BLaER1 treated with 17β-estradiol and CSF1 and Interleukin-3, amounts not matched to agents 10 nM and 100 nM (cell line): ENCODE results near the gene ADGRB3.

Experiments used
- H3K27ac ChIP-seq, 11 experiments: shearing (Covaris generic); formaldehyde crosslinking; 2 replicates each; pipeline ENCODE4 v1.8.1; 2022
- H3K27me3 ChIP-seq, 11 experiments: shearing (Covaris generic); formaldehyde crosslinking; 2 replicates each; pipeline ENCODE4 v1.8.1; 2022
- H3K36me3 ChIP-seq, 11 experiments: shearing (Covaris generic); formaldehyde crosslinking; 2 replicates each; pipeline ENCODE4 v1.8.1; 2022
- H3K4me1 ChIP-seq, 10 experiments: shearing (Covaris generic); formaldehyde crosslinking; 2 replicates each; pipeline ENCODE4 v1.8.1; 2022
- H3K4me2 ChIP-seq, 11 experiments: shearing (Covaris generic); formaldehyde crosslinking; 2 replicates each; pipeline ENCODE4 v1.8.1; 2022
- H3K4me3 ChIP-seq, 10 experiments: shearing (Covaris generic); formaldehyde crosslinking; 2 replicates each; pipeline ENCODE4 v1.8.1; 2022
- H3K9ac ChIP-seq, 11 experiments: shearing (Covaris generic); formaldehyde crosslinking; 2 replicates each; pipeline ENCODE4 v1.8.1; 2022
- H3K9me3 ChIP-seq, 11 experiments: shearing (Covaris generic); formaldehyde crosslinking; replicated peaks in 1 of 11; 2 replicates each; pipeline ENCODE4 v1.8.1; 2022
- H4K20me1 ChIP-seq, 11 experiments: shearing (Covaris generic); formaldehyde crosslinking; 2 replicates each; pipeline ENCODE4 v1.8.1; 2022
- Cebpa-rat ChIP-seq, 11 experiments: shearing (Covaris generic); IDR thresholded peaks; 2 replicates each; pipeline ENCODE4 v1.8.1; 2022

Gene ADGRB3

DNA sequence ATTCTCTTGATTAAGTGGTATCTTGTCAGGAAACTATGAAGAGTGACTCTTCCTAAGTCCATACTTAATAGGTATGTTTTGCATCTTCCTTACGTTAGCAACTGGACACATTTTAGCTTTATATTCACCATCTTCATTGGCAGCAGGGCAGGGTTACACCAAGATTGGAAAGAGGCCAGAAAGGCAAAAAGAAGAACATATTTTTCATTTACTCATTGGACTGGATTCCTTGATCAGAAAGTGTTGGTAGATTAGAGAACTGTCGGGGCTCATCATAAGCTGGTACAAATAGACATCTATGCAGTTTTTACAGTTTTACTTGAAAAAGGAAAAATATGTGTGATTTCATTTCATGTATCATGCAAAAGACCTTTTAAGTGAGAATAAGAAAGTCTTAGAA, 696.8 kb downstream of the ADGRB3 start:
- no peaks in the 10 kb centered on the region for H3K9me3 ChIP-seq
- H3K9ac ChIP-seq, result no peak overlapping the region
- H3K27me3 ChIP-seq, result no peaks in the 10 kb centered on the region
- no peaks in the 10 kb centered on the region for H3K36me3 ChIP-seq
- no peak overlapping the region for H3K4me2 ChIP-seq
- H3K4me1 ChIP-seq, result no peaks in the 10 kb centered on the region
- no peak overlapping the region for H3K27ac ChIP-seq
- H3K4me3 ChIP-seq, result no peak overlapping the region
- no peak for TF ChIP-seq Cebpa-rat (IDR thresholded peaks at IDR 0.05)
- H4K20me1 ChIP-seq, result no peaks in the 10 kb centered on the region

DNA sequence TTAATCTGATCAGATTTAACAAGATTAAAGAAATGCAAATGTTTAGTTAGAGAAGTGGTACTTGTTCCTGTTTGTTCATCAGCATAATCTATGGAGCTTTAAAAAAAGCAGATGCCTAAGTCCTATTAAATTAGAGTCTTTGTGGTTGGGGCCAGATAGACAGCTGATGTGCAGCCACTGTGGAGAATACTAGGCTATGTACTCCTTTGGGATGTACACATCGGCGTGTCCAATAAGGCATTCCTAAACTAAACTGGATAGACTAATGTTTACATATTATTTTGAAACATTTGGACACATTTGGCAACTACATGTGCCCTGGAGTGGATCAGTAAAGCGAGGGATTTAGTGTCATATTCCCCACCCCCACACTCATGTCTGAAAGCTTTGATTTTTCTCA, 702.2 kb downstream of the ADGRB3 start:
- no peaks in the 10 kb centered on the region for H3K4me1 ChIP-seq
- H3K4me3 ChIP-seq, result no peak overlapping the region
- no peak overlapping the region for H3K27ac ChIP-seq
- H3K9me3 ChIP-seq, result no peaks in the 10 kb centered on the region
- H3K9ac ChIP-seq, result no peak overlapping the region
- H3K27me3 ChIP-seq, result no peaks in the 10 kb centered on the region
- no peaks in the 10 kb centered on the region; a peak in 1 of 22 replicates for H4K20me1 ChIP-seq
- no peak for TF ChIP-seq Cebpa-rat (IDR thresholded peaks at IDR 0.05)
- no peaks in the 10 kb centered on the region for H3K36me3 ChIP-seq
- no peak overlapping the region for H3K4me2 ChIP-seq

DNA sequence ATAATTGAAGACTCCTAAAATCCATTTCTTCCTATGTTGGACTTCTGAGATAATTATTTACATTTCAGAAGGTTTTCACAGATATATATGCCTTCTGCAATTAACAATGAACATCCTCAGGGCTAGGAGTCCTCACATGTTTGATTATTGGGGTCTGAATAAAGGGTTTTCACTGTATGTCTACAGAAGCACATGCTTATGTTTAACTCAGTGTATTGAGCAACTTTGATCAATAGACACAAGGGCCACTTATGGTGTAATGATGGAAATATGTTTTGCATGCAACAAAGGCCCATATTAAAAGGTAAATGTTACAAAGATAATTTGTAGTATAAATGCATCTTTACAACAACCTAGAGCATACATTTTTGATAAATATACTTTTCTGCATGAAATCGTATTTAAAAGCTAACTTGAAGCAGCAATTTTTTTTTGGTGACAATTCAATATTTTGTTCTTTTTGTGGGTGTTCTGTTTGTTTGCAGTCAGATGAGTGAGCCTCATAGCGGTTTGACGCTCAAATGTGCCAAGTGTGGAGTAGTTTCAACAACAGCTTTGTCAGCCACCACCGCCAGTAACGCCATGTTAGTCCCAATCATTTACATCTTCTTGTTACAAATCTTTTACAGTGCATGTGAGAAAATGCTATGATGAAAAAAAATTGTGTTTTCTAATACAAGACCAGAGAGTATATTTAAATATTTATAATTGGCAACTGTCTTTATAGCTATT, 703.5 kb downstream of the ADGRB3 start:
- peaks cover 0 to under 1% (median 0%) of the 10 kb centered on the region in 10 experiments; a peak in 1 of 20 replicates for H3K4me1 ChIP-seq
- H3K27me3 ChIP-seq, result no peaks in the 10 kb centered on the region
- no peaks in the 10 kb centered on the region; a peak in 1 of 22 replicates for H4K20me1 ChIP-seq
- H3K9ac ChIP-seq, result no peak overlapping the region
- H3K36me3 ChIP-seq, result no peaks in the 10 kb centered on the region
- no peak overlapping the region for H3K4me2 ChIP-seq
- H3K27ac ChIP-seq, result no peak overlapping the region
- no peak overlapping the region for H3K4me3 ChIP-seq
- no peaks in the 10 kb centered on the region for H3K9me3 ChIP-seq
- TF ChIP-seq Cebpa-rat (IDR thresholded peaks at IDR 0.05), result no peak

DNA sequence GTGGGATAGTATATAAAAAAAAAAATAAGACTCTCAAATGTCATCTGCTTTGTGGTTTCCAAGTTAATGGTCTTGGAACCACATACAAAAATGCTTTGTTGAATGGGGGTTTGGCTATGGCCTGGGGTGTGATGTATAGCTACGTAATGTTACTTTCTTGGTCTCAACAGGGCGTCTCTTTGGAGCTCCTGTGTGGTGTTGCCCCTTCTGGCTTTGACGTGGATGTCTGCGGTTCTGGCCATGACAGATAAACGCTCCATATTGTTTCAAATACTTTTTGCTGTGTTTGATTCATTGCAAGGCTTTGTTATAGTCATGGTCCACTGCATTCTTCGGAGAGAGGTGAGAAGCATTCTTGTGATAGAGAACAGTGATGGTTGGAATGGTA, 704.1 kb downstream of the ADGRB3 start:
- H3K27me3 ChIP-seq, result no peaks in the 10 kb centered on the region

DNA sequence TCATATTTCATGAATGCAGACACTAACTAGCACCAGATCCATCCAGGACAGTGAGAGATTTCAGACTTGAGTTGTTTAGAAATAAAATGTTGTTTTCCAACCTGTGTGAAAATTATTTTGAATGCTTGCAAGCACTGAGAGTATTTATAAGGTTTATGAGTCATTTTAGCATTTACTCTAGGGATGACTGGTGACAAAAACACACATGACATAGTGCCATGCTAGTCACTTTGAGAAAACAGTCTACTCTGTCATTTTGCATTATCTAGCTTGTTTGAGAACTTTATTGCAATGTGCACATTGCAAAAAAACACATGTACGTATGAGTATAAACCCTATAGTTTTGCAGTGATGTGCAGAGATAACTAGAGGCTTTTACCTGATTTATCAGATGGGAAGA, 705.1 kb downstream of the ADGRB3 start:
- Histone ChIP-seq H3K9ac (no peak overlapping the region), H3K27me3 (no peaks in the 10 kb centered on the region), H3K36me3 (no peaks in the 10 kb centered on the region), H3K4me1 (peaks cover 0 to 6% (median 0%) of the 10 kb centered on the region in 10 experiments; a peak in 2 of 20 replicates), H4K20me1 (no peaks in the 10 kb centered on the region; a peak in 1 of 22 replicates), H3K4me2 (no peak overlapping the region), H3K4me3 (no peak overlapping the region), H3K9me3 (no peaks in the 10 kb centered on the region), H3K27ac (no peak overlapping the region)
- no peak for TF ChIP-seq Cebpa-rat (IDR thresholded peaks at IDR 0.05)

More for the DNA sequence above, 704.1 kb downstream of the ADGRB3 start:
- no peak for TF ChIP-seq Cebpa-rat (IDR thresholded peaks at IDR 0.05)
- no peak overlapping the region for H3K4me3 ChIP-seq
- peaks cover 0 to 5% (median 0%) of the 10 kb centered on the region in 10 experiments; a peak in 2 of 20 replicates for H3K4me1 ChIP-seq
- no peaks in the 10 kb centered on the region; a peak in 1 of 22 replicates for H4K20me1 ChIP-seq
- no peak overlapping the region for H3K9ac ChIP-seq
- no peaks in the 10 kb centered on the region for H3K9me3 ChIP-seq
- no peak overlapping the region for H3K27ac ChIP-seq
- H3K4me2 ChIP-seq, result no peak overlapping the region
- no peaks in the 10 kb centered on the region for H3K36me3 ChIP-seq

DNA sequence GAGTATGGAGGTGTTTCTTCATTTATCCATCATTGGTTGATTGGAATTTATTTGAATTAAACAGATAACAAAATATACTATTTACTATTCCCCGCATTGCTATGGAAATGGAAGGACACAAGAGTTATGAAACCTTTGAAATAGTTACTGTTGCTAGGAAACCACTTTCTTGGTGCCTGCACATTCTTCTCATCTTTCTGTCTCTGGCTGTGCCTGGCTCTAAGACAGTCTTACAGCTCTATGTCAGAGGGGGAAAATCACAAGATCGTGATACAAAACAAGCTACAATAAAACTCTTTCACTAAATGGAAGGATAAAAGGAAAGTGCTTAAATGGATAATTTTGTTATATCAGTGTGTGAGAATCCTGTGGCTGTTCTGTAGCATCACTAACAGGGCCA, 708.8 kb downstream of the ADGRB3 start:
- no peaks in the 10 kb centered on the region for H3K36me3 ChIP-seq
- no peaks in the 10 kb centered on the region for H3K9me3 ChIP-seq
- no peak for TF ChIP-seq Cebpa-rat (IDR thresholded peaks at IDR 0.05)
- peak overlapping the region in 1 of 11 experiments; percentile 25; a peak in 1 of 22 replicates for H3K27ac ChIP-seq
- H3K4me2 ChIP-seq, result no peak overlapping the region
- peaks cover 0 to 6% (median 0%) of the 10 kb centered on the region in 10 experiments; a peak in 2 of 20 replicates for H3K4me1 ChIP-seq
- H3K4me3 ChIP-seq, result no peak overlapping the region
- no peak overlapping the region for H3K9ac ChIP-seq
- no peaks in the 10 kb centered on the region; a peak in 1 of 22 replicates for H4K20me1 ChIP-seq
- H3K27me3 ChIP-seq, result no peaks in the 10 kb centered on the region

DNA sequence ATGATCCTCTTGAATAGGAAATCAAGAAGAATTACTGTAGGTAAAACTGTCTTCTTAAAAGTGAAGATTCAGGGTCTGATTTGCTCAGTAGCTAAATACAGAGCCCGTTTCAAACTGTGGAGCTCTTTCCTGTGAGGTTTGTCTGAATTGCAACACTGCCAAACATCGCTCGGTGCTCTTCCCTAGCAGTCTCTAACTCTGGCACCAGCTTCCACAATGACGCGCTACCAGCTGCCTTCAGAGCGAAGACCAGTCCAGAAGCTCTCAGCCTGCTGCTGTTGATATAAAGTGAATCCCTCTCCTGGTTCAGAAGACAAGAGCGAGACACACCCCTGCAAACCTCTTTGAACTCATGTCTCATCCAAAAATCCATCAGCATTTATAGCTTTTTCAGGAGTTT, 714.7 kb downstream of the ADGRB3 start:
- no peaks in the 10 kb centered on the region for H3K4me1 ChIP-seq
- no peak overlapping the region for H3K9ac ChIP-seq
- no peak overlapping the region for H3K27ac ChIP-seq
- H3K27me3 ChIP-seq, result no peaks in the 10 kb centered on the region
- H3K4me2 ChIP-seq, result no peak overlapping the region
- TF ChIP-seq Cebpa-rat (IDR thresholded peaks at IDR 0.05), result no peak
- H3K36me3 ChIP-seq, result no peaks in the 10 kb centered on the region
- no peaks in the 10 kb centered on the region for H4K20me1 ChIP-seq
- no peaks in the 10 kb centered on the region for H3K9me3 ChIP-seq
- H3K4me3 ChIP-seq, result no peak overlapping the region

DNA sequence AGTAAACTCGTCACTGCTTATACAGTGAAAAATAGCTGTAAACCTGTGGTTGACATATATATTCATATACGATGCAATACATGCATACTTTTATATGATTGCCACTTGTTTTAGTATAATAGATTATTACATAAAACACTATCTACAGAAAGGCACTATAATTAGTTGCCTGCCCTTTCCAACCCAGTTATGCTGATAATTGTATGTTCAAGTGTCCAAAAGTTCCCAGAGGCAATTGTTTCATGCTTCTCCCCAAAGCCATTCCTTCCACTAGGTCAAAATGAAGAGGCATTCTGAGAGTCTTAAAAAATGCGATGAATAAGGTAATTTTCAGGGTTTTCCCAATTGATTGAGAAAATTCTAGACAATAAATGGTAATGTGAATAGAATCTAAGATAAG, 727.1 kb downstream of the ADGRB3 start:
- Histone ChIP-seq H3K4me3 (no peak overlapping the region), H3K4me2 (no peak overlapping the region), H3K36me3 (no peaks in the 10 kb centered on the region), H3K4me1 (no peaks in the 10 kb centered on the region), H3K27ac (no peak overlapping the region), H3K27me3 (no peaks in the 10 kb centered on the region), H3K9me3 (no peaks in the 10 kb centered on the region), H4K20me1 (no peaks in the 10 kb centered on the region), H3K9ac (no peak overlapping the region)
- no peak for TF ChIP-seq Cebpa-rat (IDR thresholded peaks at IDR 0.05)

DNA sequence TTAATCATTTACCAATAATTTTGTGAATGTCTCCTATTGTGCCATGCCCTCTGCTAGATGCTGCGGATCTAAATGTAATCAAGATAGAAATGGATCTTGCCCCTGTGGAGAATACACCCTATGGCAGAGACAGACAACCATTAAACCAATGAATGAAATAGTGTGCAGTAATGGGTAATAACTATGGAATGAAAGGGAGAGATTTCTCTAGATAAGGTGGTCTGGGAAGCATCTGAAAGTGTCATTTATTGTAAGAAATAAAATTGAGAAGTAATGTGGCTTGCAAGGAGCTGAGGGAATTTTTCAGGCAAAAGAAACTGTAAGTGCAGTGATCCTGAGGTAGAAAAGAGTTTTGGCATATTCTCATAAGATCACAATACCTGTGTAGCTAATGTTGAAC, 731.7 kb downstream of the ADGRB3 start:
- no peak for TF ChIP-seq Cebpa-rat (IDR thresholded peaks at IDR 0.05)
- Histone ChIP-seq H3K4me3 (no peak overlapping the region), H3K4me2 (no peak overlapping the region), H3K27me3 (no peaks in the 10 kb centered on the region), H4K20me1 (no peaks in the 10 kb centered on the region; a peak in 1 of 22 replicates), H3K9me3 (no peaks in the 10 kb centered on the region), H3K27ac (no peak overlapping the region), H3K9ac (no peak overlapping the region), H3K4me1 (no peaks in the 10 kb centered on the region), H3K36me3 (no peaks in the 10 kb centered on the region)

DNA sequence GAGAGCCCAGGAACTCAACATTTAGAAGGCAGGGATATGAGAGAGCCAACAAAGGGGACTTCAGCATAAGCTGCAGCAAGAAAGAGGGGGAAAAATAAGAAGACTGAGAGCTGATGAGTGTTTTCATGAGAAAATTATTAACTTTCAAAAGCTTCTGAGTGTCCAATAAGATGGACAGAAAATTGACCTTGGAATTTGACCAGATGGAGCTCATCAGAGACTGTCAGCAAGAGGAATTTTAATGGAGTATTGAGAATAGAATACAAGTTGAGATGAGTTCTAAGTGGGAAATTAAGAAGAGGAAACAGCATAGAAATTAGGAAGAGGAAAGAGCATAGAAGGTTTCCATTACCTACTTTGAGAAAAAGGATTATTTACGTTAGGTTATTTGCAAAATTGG, 733.5 kb downstream of the ADGRB3 start:
- Histone ChIP-seq H3K4me2 (no peak overlapping the region), H3K27ac (no peak overlapping the region), H4K20me1 (no peaks in the 10 kb centered on the region; a peak in 1 of 22 replicates), H3K4me1 (no peaks in the 10 kb centered on the region), H3K36me3 (no peaks in the 10 kb centered on the region), H3K27me3 (no peaks in the 10 kb centered on the region), H3K9me3 (no peaks in the 10 kb centered on the region), H3K9ac (no peak overlapping the region), H3K4me3 (no peak overlapping the region)
- TF ChIP-seq Cebpa-rat (IDR thresholded peaks at IDR 0.05), result no peak
